ENCODE data around the gene RXRG.

DNA sequence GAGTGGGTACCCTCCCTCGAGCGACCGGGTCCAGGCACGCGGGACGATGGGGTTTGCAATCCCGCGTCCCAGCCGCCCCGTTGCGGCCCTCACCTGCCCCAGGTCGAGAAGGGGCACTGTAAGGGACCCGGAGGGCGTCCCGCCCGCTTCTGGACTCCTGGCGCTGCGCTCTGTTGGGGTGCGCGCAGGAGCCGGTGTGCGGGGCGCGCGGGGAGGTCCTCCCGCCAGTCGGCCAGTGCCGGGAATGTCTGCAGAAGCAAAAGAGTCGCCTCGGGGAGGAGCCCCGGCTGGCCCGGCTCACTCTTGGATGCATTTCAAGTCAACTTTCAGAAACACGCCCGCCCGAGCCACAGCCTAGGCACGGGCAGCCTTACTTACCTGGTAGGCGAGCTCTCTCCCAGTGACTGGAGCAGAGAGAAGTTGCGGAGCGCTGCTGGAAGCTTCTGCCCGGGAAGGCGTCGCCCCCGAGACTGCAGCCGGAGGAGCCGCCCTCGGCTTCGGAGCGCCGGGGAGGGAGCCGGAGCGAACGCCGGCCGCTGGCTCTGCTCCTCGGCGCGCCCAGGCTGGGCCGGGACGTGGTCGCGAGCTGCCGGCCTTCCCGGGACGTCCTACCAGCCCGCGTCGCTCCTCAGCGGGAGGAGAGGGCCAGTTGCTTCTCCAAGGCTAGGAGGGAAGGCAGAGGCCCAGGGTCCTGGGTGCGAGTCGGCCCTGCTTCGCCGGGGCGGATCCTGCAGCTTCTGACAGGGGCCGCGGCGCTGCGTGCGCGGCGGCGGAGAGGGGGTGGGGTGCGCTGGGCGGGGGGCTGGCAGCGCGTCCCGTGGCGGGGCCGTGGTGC is 88.7 kb downstream of the RXRG start, which contains the start of gene LMX1A:
- TF ChIP-seq POLR2AphosphoS5 (IDR thresholded peaks at IDR 0.05; ENCODE audit: low read depth, low read length) = no peak
- TF ChIP-seq CEBPB (IDR thresholded peaks at IDR 0.05; ENCODE audit: low read depth) = no peak
- TF ChIP-seq, protein P1, sequence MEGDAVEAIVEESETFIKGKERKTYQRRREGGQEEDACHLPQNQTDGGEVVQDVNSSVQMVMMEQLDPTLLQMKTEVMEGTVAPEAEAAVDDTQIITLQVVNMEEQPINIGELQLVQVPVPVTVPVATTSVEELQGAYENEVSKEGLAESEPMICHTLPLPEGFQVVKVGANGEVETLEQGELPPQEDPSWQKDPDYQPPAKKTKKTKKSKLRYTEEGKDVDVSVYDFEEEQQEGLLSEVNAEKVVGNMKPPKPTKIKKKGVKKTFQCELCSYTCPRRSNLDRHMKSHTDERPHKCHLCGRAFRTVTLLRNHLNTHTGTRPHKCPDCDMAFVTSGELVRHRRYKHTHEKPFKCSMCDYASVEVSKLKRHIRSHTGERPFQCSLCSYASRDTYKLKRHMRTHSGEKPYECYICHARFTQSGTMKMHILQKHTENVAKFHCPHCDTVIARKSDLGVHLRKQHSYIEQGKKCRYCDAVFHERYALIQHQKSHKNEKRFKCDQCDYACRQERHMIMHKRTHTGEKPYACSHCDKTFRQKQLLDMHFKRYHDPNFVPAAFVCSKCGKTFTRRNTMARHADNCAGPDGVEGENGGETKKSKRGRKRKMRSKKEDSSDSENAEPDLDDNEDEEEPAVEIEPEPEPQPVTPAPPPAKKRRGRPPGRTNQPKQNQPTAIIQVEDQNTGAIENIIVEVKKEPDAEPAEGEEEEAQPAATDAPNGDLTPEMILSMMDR (IDR thresholded peaks at IDR 0.05 in 2 of 3, conservative IDR thresholded peaks at IDR 0.05 in 1 of 3; ENCODE audit: borderline replicate concordance in 1 of 3, insufficient read depth in 1 of 3, low read depth in 2 of 3, low read length in 2 of 3) = no peak
- no peak for TF ChIP-seq CBX3 (IDR thresholded peaks at IDR 0.05; ENCODE audit: low read depth)
- no peak for TF ChIP-seq TCF7L2 (IDR thresholded peaks at IDR 0.05; ENCODE audit: borderline replicate concordance, extremely low read depth, insufficient read depth, insufficient read length)

All from HCT116 (cell line).